GM23338 (cell line): ENCODE data around the gene TAF4. TPM values are rescaled to one million over a fixed set of nuclear protein-coding genes. Genes with fewer than 3 reads are reported as not detected.

Experiments
- ATAC-seq: fragments of 200-7000 bp; cut with Tn5 transposase; 3 replicates; pipeline ENCODE4 v1.9.1; 2020
- DNase-seq: peaks from one replicate; pipeline ENCODE4 v3.0.0-alpha.2; 2015; ENCODE audit warnings: low spot score
- H2AFZ ChIP-seq: fragments of 200-600 bp; sonication (generic); 2 replicates; pipeline ENCODE4 v1.8.0; 2016; ENCODE audit warnings: antibody characterized with exemption, mild to moderate bottlenecking, moderate library complexity
- H3F3A ChIP-seq: fragments of 200-600 bp; sonication (generic); replicated peaks from 2 replicates; pipeline ENCODE4 v1.8.0; 2017; ENCODE audit warnings: antibody characterized with exemption, mixed run types, low read depth
- H3K27ac ChIP-seq: fragments of 200-600 bp; sonication (generic); 2 replicates; pipeline ENCODE4 v1.6.1; 2016; ENCODE audit warnings: low read depth
- H3K27me3 ChIP-seq: fragments of 200-600 bp; sonication (generic); 2 replicates; pipeline ENCODE4 v1.8.0; 2016; ENCODE audit warnings: mild to moderate bottlenecking, mixed run types, moderate library complexity; ENCODE audit not compliant: insufficient read depth
- H3K36me3 ChIP-seq: fragments of 200-600 bp; sonication (generic); 2 replicates; pipeline ENCODE4 v1.8.0; 2016; ENCODE audit warnings: mild to moderate bottlenecking; ENCODE audit not compliant: insufficient read depth
- H3K4me1 ChIP-seq: fragments of 200-600 bp; sonication (generic); 2 replicates; pipeline ENCODE4 v1.8.0; 2016; ENCODE audit warnings: mild to moderate bottlenecking, moderate library complexity; ENCODE audit not compliant: insufficient read depth
- H3K4me2 ChIP-seq: fragments of 200-600 bp; sonication (generic); 2 replicates; pipeline ENCODE4 v1.7.1; 2017; ENCODE audit warnings: mixed run types
- H3K4me3 ChIP-seq: fragments of 200-600 bp; sonication (generic); 2 replicates; pipeline ENCODE4 v1.6.1; 2016; ENCODE audit warnings: mixed run types
- H3K79me2 ChIP-seq: fragments of 200-600 bp; sonication (generic); replicated peaks from 2 replicates; pipeline ENCODE4 v1.8.0; 2017; ENCODE audit warnings: mild to moderate bottlenecking; ENCODE audit not compliant: insufficient read depth
- H3K9me2 ChIP-seq: fragments of 200-600 bp; sonication (generic); 2 replicates; pipeline ENCODE4 v1.8.0; 2017; ENCODE audit not compliant: insufficient read depth
- H4K20me1 ChIP-seq: fragments of 200-600 bp; sonication (generic); replicated peaks from 2 replicates; pipeline ENCODE4 v1.8.0; 2017; ENCODE audit warnings: mild to moderate bottlenecking; ENCODE audit not compliant: insufficient read depth
- H3K27ac Mint-ChIP-seq: 2 replicates; pipeline ENCODE4 v1.8.0; 2020; ENCODE audit warnings: inconsistent platforms, mild to moderate bottlenecking, moderate library complexity, mixed read lengths
- H3K27me3 Mint-ChIP-seq: 3 replicates; pipeline ENCODE4 v1.8.0; 2022; ENCODE audit warnings: low read depth, mild to moderate bottlenecking, moderate library complexity, mixed read lengths, inconsistent platforms; ENCODE audit not compliant: insufficient read depth, poor library complexity
- H3K36me3 Mint-ChIP-seq: 3 replicates; pipeline ENCODE4 v1.8.0; 2021; ENCODE audit warnings: low read depth, mild to moderate bottlenecking, inconsistent platforms, moderate library complexity, mixed read lengths
- H3K4me1 Mint-ChIP-seq: 3 replicates; pipeline ENCODE4 v1.8.0; 2020; ENCODE audit warnings: mild to moderate bottlenecking, inconsistent platforms, mixed read lengths
- H3K4me3 Mint-ChIP-seq: 3 replicates; pipeline ENCODE4 v1.8.0; 2021; ENCODE audit warnings: moderate library complexity, mild to moderate bottlenecking, inconsistent platforms, mixed read lengths
- H3K9me3 Mint-ChIP-seq: 3 replicates; pipeline ENCODE4 v1.8.0; 2020; ENCODE audit warnings: moderate library complexity, mild to moderate bottlenecking, inconsistent platforms, mixed read lengths
- CREB1 ChIP-seq: fragments of 250-450 bp; sonication (Bioruptor Pico); IDR thresholded peaks from 2 replicates; pipeline ENCODE4 v1.5.0; 2020; ENCODE audit warnings: low read depth, mild to moderate bottlenecking, moderate library complexity
- EZH2 ChIP-seq: fragments of 200-600 bp; sonication (generic); IDR thresholded peaks from one replicate; pipeline ENCODE4 v1.8.0; 2017; ENCODE audit warnings: antibody characterized with exemption, mild to moderate bottlenecking, low read depth; ENCODE audit not compliant: unreplicated experiment
- EZH2phosphoT487 ChIP-seq: fragments of 200-600 bp; sonication (generic); IDR thresholded peaks from one replicate; pipeline ENCODE4 v1.8.1; 2018; ENCODE audit warnings: antibody characterized with exemption; ENCODE audit not compliant: unreplicated experiment
- NANOG ChIP-seq: IDR thresholded peaks from 2 replicates; pipeline ENCODE4 v1.6.1; 2016; ENCODE audit warnings: antibody characterized with exemption, borderline replicate concordance
- STAT1 ChIP-seq: IDR thresholded peaks from one replicate; pipeline ENCODE4 v1.6.1; 2016; ENCODE audit warnings: antibody characterized with exemption; ENCODE audit not compliant: unreplicated experiment
- ZNF331 ChIP-seq: fragments of 250-450 bp; sonication (Bioruptor Pico); IDR thresholded peaks from 2 replicates; pipeline ENCODE4 v1.5.0; 2020; ENCODE audit warnings: low read depth, mild to moderate bottlenecking, moderate library complexity
- polyA plus RNA-seq: library from polyadenylated mRNA; unstranded; fragments of >200 nt; fragmentation: Nextera tagmentation; extraction: Ambion mirVana; gene quantifications from 2 replicates; pipeline ENCODE4 v1.2.1, GENCODE V29; 2016
- total RNA-seq: library from RNA; depleted of rRNA; stranded (reverse); fragments of >200 nt; shearing (Covaris generic); gene quantifications from 2 replicates; pipeline ENCODE4 v1.2.3, GENCODE V29; 2014
- TF ChIP-seq, protein P1 (sequence below), 2 experiments: fragments of 200-600 bp in 1 of 2; sonication (generic) in 1 of 2; conservative IDR thresholded peaks; 2 replicates each; pipeline versions ENCODE4 v1.5.1 to v1.6.1; 2016 to 2017; ENCODE audit warnings: antibody characterized with exemption in 2 of 2, low read depth in 2 of 2, mild to moderate bottlenecking in 2 of 2, moderate library complexity in 1 of 2
- TF ChIP-seq, protein P2 (sequence below): IDR thresholded peaks from one replicate; pipeline ENCODE4 v1.6.1; 2018; ENCODE audit warnings: antibody characterized with exemption; ENCODE audit not compliant: unreplicated experiment
- TF ChIP-seq, protein P3 (sequence below): IDR thresholded peaks from 2 replicates; pipeline ENCODE4 v1.6.1; 2016; ENCODE audit warnings: antibody characterized with exemption

TAF4 gene
- total and polyA plus RNA-seq, 2 experiments from 2014 or later: 7.2 to 60.0 TPM

DNA sequence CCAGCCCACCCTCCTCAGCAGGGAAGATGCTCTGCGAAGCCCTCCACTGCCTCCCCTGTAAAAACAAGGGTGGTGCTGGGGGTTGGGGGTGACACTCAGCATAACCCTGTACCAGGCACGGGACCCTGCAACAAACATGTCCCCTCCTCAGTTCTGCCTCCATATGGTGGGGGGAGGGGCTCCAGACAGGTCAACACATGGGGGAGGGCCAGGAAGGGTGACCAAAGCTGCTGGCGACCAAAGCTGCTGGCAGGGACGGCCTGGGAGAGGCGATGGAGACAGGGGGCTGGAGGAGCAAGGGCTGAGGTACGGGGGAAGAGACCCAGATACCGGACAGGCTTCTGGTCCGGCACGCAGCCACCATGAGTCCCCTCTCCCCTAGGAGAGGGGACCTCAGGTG is 123.2 kb downstream of the TAF4 start:
- no peaks in the 10 kb centered on the region for H3K4me1 ChIP-seq
- no peaks in the 10 kb centered on the region for H3K9me3 Mint-ChIP-seq
- H3K36me3 Mint-ChIP-seq: no peaks in the 10 kb centered on the region
- no peaks in the 10 kb centered on the region for H3K27me3 ChIP-seq
- H2AFZ ChIP-seq: no peak overlapping the region
- H3K27ac Mint-ChIP-seq: no peak overlapping the region
- DNase-seq (no peak), ATAC-seq (no peak)
- no peak overlapping the region for H3K4me3 ChIP-seq
- peaks cover 8% of the 10 kb centered on the region for H3K4me1 Mint-ChIP-seq
- TF ChIP-seq CREB1 (CRISPR knock-in tag): no peak
- H4K20me1 ChIP-seq: no peaks in the 10 kb centered on the region
- H3F3A ChIP-seq: no peaks in the 10 kb centered on the region
- H3K79me2 ChIP-seq: no peaks in the 10 kb centered on the region
- no peaks in the 10 kb centered on the region for H3K27me3 Mint-ChIP-seq
- H3K9me2 ChIP-seq: no peaks in the 10 kb centered on the region
- no peak overlapping the region for H3K4me2 ChIP-seq
- H3K27ac ChIP-seq: no peak overlapping the region
- H3K4me3 Mint-ChIP-seq: no peak overlapping the region
- no peaks in the 10 kb centered on the region for H3K36me3 ChIP-seq

DNA sequence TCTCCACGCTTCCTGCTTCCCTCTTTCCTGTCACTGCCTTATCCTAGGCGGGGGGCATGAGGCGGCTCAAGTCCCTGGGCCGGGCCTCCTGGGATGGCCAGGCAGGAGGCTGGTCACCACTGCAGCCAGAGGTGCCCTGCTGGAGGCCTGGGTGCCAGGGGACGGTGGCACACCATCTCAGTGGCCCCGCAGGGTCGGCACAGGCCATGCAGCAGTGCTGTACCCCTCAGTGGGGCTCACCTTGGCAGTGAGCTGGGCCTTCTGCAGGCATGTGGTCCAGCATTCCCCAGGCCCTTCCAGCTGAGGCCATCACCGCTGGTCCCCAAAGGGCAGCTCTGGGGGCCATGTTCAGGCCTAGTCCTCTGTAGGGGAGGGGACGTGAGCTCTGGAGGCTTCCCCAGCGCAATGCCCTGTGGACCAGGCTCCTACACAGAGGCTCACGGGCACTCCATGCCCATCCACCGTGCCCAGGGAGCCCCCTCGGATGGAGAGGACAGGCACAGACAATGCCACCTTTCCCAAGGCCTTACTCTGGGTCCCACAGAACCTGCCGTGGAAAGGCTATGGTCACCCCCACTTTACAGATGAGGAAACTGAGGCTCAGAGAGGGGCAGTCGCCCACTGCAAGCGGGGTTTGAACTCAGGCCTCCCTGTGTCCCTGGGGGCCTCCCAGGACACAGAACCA is 123.8 kb downstream of the TAF4 start:
- H3K36me3 Mint-ChIP-seq: no peaks in the 10 kb centered on the region
- no peaks in the 10 kb centered on the region for H3K9me3 Mint-ChIP-seq
- Histone ChIP-seq H3K9me2 (no peaks in the 10 kb centered on the region), H2AFZ (no peak overlapping the region), H3K27ac (no peak overlapping the region), H3K27me3 (no peaks in the 10 kb centered on the region), H3K4me2 (no peak overlapping the region), H3K4me1 (no peaks in the 10 kb centered on the region), H3K36me3 (no peaks in the 10 kb centered on the region), H3F3A (no peaks in the 10 kb centered on the region), H3K79me2 (no peaks in the 10 kb centered on the region), H4K20me1 (no peaks in the 10 kb centered on the region), H3K4me3 (no peak overlapping the region)
- no peak overlapping the region for H3K4me3 Mint-ChIP-seq
- 0 out of 2 replicates have a peak overlapping the region, but pooled peaks have one; percentile 52 for H3K27ac Mint-ChIP-seq
- H3K4me1 Mint-ChIP-seq: peaks cover 12% of the 10 kb centered on the region
- no peak for DNase-seq
- no peaks in the 10 kb centered on the region for H3K27me3 Mint-ChIP-seq
- no peak for ATAC-seq
- no peak for TF ChIP-seq STAT1
- no peak for TF ChIP-seq CREB1 (CRISPR knock-in tag)
- TF ChIP-seq NANOG: no peak
- TF ChIP-seq ZNF331 (CRISPR knock-in tag): no peak
- TF ChIP-seq, protein P1, sequence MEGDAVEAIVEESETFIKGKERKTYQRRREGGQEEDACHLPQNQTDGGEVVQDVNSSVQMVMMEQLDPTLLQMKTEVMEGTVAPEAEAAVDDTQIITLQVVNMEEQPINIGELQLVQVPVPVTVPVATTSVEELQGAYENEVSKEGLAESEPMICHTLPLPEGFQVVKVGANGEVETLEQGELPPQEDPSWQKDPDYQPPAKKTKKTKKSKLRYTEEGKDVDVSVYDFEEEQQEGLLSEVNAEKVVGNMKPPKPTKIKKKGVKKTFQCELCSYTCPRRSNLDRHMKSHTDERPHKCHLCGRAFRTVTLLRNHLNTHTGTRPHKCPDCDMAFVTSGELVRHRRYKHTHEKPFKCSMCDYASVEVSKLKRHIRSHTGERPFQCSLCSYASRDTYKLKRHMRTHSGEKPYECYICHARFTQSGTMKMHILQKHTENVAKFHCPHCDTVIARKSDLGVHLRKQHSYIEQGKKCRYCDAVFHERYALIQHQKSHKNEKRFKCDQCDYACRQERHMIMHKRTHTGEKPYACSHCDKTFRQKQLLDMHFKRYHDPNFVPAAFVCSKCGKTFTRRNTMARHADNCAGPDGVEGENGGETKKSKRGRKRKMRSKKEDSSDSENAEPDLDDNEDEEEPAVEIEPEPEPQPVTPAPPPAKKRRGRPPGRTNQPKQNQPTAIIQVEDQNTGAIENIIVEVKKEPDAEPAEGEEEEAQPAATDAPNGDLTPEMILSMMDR (conservative IDR thresholded peaks at IDR 0.05; ENCODE audit: low read depth in 2 of 2): no peak
- TF ChIP-seq, protein P2, sequence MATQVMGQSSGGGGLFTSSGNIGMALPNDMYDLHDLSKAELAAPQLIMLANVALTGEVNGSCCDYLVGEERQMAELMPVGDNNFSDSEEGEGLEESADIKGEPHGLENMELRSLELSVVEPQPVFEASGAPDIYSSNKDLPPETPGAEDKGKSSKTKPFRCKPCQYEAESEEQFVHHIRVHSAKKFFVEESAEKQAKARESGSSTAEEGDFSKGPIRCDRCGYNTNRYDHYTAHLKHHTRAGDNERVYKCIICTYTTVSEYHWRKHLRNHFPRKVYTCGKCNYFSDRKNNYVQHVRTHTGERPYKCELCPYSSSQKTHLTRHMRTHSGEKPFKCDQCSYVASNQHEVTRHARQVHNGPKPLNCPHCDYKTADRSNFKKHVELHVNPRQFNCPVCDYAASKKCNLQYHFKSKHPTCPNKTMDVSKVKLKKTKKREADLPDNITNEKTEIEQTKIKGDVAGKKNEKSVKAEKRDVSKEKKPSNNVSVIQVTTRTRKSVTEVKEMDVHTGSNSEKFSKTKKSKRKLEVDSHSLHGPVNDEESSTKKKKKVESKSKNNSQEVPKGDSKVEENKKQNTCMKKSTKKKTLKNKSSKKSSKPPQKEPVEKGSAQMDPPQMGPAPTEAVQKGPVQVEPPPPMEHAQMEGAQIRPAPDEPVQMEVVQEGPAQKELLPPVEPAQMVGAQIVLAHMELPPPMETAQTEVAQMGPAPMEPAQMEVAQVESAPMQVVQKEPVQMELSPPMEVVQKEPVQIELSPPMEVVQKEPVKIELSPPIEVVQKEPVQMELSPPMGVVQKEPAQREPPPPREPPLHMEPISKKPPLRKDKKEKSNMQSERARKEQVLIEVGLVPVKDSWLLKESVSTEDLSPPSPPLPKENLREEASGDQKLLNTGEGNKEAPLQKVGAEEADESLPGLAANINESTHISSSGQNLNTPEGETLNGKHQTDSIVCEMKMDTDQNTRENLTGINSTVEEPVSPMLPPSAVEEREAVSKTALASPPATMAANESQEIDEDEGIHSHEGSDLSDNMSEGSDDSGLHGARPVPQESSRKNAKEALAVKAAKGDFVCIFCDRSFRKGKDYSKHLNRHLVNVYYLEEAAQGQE: no peak
- TF ChIP-seq, protein P3, sequence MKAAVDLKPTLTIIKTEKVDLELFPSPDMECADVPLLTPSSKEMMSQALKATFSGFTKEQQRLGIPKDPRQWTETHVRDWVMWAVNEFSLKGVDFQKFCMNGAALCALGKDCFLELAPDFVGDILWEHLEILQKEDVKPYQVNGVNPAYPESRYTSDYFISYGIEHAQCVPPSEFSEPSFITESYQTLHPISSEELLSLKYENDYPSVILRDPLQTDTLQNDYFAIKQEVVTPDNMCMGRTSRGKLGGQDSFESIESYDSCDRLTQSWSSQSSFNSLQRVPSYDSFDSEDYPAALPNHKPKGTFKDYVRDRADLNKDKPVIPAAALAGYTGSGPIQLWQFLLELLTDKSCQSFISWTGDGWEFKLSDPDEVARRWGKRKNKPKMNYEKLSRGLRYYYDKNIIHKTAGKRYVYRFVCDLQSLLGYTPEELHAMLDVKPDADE: no peak
- no peak for TF ChIP-seq EZH2phosphoT487
- no peak for TF ChIP-seq EZH2
